ENCODE measurements around the gene COL6A2. TPM values are rescaled to one million over a fixed set of nuclear protein-coding genes. Genes with fewer than 3 reads are reported as not detected.
A peak's percentile ranks its signal among the peaks of the same experiment; 100 is the strongest.
"Not testable (repeated sequence)": the region's sequence is repeated elsewhere in the genome, so short reads cannot be mapped to it uniquely, and the experiment has no call there.

Gene COL6A2
- total RNA-seq, 1 experiment from 2014 or later, result 421 TPM

GRCh38 chr21:46060596-46061061 lies 37.3 kb upstream of the COL6A2 start:
- peak; percentile 99 for DNase-seq (ENCODE audit: low read depth)

GRCh38 chr21:46061063-46061462 lies 36.8 kb upstream of the COL6A2 start:
- no peak for DNase-seq (ENCODE audit: low read depth)

- no peak for DNase-seq (ENCODE audit: low read depth)
These were observed 36.4 kb upstream of the COL6A2 start for GRCh38 chr21:46061518-46061917.

- no peak for DNase-seq (ENCODE audit: low read depth)
These were observed 36.0 kb upstream of the COL6A2 start for GRCh38 chr21:46061950-46062349.

GRCh38 chr21:46062471-46063211 lies 35.3 kb upstream of the COL6A2 start:
- no peak for DNase-seq (ENCODE audit: low read depth)

GRCh38 chr21:46063227-46063626 lies 34.7 kb upstream of the COL6A2 start:
- no peak for DNase-seq (ENCODE audit: low read depth)

GRCh38 chr21:46063734-46064680 lies 33.9 kb upstream of the COL6A2 start:
- DNase-seq (ENCODE audit: low read depth), result no peak

- DNase-seq (ENCODE audit: low read depth), result no peak
These were observed 33.1 kb upstream of the COL6A2 start for GRCh38 chr21:46064870-46065214.

GRCh38 chr21:46065215-46065913 lies 32.5 kb upstream of the COL6A2 start:
- peak; percentile 31 for DNase-seq (ENCODE audit: low read depth)

GRCh38 chr21:46065914-46066551 lies 31.9 kb upstream of the COL6A2 start:
- DNase-seq (ENCODE audit: low read depth), result no peak

GRCh38 chr21:46066591-46067331 lies 31.2 kb upstream of the COL6A2 start:
- DNase-seq (ENCODE audit: low read depth), result no peak

GRCh38 chr21:46067505-46068201 lies 30.3 kb upstream of the COL6A2 start:
- no peak for DNase-seq (ENCODE audit: low read depth)

GRCh38 chr21:46068516-46069079 lies 29.3 kb upstream of the COL6A2 start:
- no peak for DNase-seq (ENCODE audit: low read depth)

GRCh38 chr21:46069166-46069565 lies 28.7 kb upstream of the COL6A2 start:
- DNase-seq (ENCODE audit: low read depth), result no peak

GRCh38 chr21:46069719-46070279 lies 28.1 kb upstream of the COL6A2 start:
- DNase-seq (ENCODE audit: low read depth), result no peak

GRCh38 chr21:46071082-46071481 lies 26.8 kb upstream of the COL6A2 start:
- no peak for DNase-seq (ENCODE audit: low read depth)

GRCh38 chr21:46076724-46077123 lies 21.2 kb upstream of the COL6A2 start:
- not testable (repeated sequence) for DNase-seq (ENCODE audit: low read depth)

- DNase-seq (ENCODE audit: low read depth), result no peak
These were observed 20.2 kb upstream of the COL6A2 start for GRCh38 chr21:46077674-46078101.

GRCh38 chr21:46078322-46078977 lies 19.5 kb upstream of the COL6A2 start:
- no peak for DNase-seq (ENCODE audit: low read depth)
